HEK293 (cell line): Measurements from ENCODE around the gene C3orf52.

Experiments used
- AEBP2 ChIP-seq: fragments of 450-650 bp; formaldehyde crosslinking; IDR thresholded peaks from 2 replicates; pipeline ENCODE4 v1.5.1; 2016; ENCODE audit warnings: missing biosample characterization, missing genetic modification characterization, borderline replicate concordance
- CTCF ChIP-seq: fragments of 450-650 bp; formaldehyde crosslinking; IDR thresholded peaks from 2 replicates; pipeline ENCODE4 v1.5.1; 2016; ENCODE audit warnings: missing biosample characterization, missing genetic modification characterization
- TCF7L2 ChIP-seq: IDR thresholded peaks from 2 replicates; pipeline ENCODE4 v1.6.1; 2011; ENCODE audit warnings: low read depth, mild to moderate bottlenecking, inconsistent platforms, low read length, moderate library complexity, borderline replicate concordance
- ZNF274 ChIP-seq, 2 experiments: fragments of 200-500 bp in 1 of 2; fragments of 450-650 bp in 1 of 2; sonication (Bioruptor generic) in 1 of 2; formaldehyde crosslinking in 1 of 2; IDR thresholded peaks; 2 replicates each; pipeline versions ENCODE4 v1.5.1 to v1.6.1; 2014 to 2016; ENCODE audit warnings: borderline replicate concordance in 1 of 2, inconsistent platforms in 1 of 2, low read length in 1 of 2, missing biosample characterization in 1 of 2, missing genetic modification characterization in 1 of 2
- ZNF350 ChIP-seq: fragments of 450-650 bp; formaldehyde crosslinking; IDR thresholded peaks from 2 replicates; pipeline ENCODE4 v1.5.0; 2017; ENCODE audit warnings: missing biosample characterization, mild to moderate bottlenecking, missing genetic modification characterization
- ZNF529 ChIP-seq: fragments of 450-650 bp; formaldehyde crosslinking; IDR thresholded peaks from 2 replicates; pipeline ENCODE4 v1.5.1; 2017; ENCODE audit warnings: missing genetic modification characterization, missing biosample characterization; ENCODE audit not compliant: insufficient replicate concordance
- ZNF792 ChIP-seq: fragments of 450-650 bp; formaldehyde crosslinking; IDR thresholded peaks from 2 replicates; pipeline ENCODE4 v1.5.1; 2016; ENCODE audit warnings: missing biosample characterization, missing genetic modification characterization

GRCh38 chr3:112140584-112140983 lies 54.4 kb downstream of the C3orf52 start:
- TF ChIP-seq ZNF274 (IDR thresholded peaks at IDR 0.05; ENCODE audit: low read length) (no peak), ZNF274 (tag by site-specific recombination; IDR thresholded peaks at IDR 0.05; ENCODE audit: borderline replicate concordance) (no peak), ZNF529 (tag by site-specific recombination) (no peak), CTCF (tag by site-specific recombination) (no peak), TCF7L2 (no peak), ZNF792 (no peak), AEBP2 (tag by site-specific recombination) (no peak), ZNF350 (no peak)
